GM23338 (cell line): ENCODE results near the gene ZKSCAN2. TPM values are rescaled to one million over a fixed set of nuclear protein-coding genes. Genes with fewer than 3 reads are reported as not detected.

Experiments
- CREB1 ChIP-seq: fragments of 250-450 bp; sonication (Bioruptor Pico); IDR thresholded peaks from 2 replicates; pipeline ENCODE4 v1.5.0; 2020; ENCODE audit warnings: low read depth, mild to moderate bottlenecking, moderate library complexity
- NANOG ChIP-seq: IDR thresholded peaks from 2 replicates; pipeline ENCODE4 v1.6.1; 2016; ENCODE audit warnings: antibody characterized with exemption, borderline replicate concordance
- ZNF114 ChIP-seq: fragments of 250-450 bp; sonication (Bioruptor Pico); IDR thresholded peaks from 2 replicates; pipeline ENCODE4 v1.5.0; 2020; ENCODE audit warnings: mild to moderate bottlenecking, moderate library complexity
- polyA plus RNA-seq: library from polyadenylated mRNA; unstranded; fragments of >200 nt; fragmentation: Nextera tagmentation; extraction: Ambion mirVana; gene quantifications from 2 replicates; pipeline ENCODE4 v1.2.1, GENCODE V29; 2016
- total RNA-seq: library from RNA; depleted of rRNA; stranded (reverse); fragments of >200 nt; shearing (Covaris generic); gene quantifications from 2 replicates; pipeline ENCODE4 v1.2.3, GENCODE V29; 2014
- TF ChIP-seq, protein P1 (sequence below): fragments of 250-450 bp; sonication (Bioruptor Pico); IDR thresholded peaks from 2 replicates; pipeline ENCODE4 v1.5.0; 2020; ENCODE audit warnings: mild to moderate bottlenecking, moderate library complexity
- TF ChIP-seq, protein P2 (sequence below), 2 experiments: fragments of 200-600 bp in 1 of 2; sonication (generic) in 1 of 2; conservative IDR thresholded peaks; 2 replicates each; pipeline versions ENCODE4 v1.5.1 to v1.6.1; 2016 to 2017; ENCODE audit warnings: antibody characterized with exemption in 2 of 2, low read depth in 2 of 2, mild to moderate bottlenecking in 2 of 2, moderate library complexity in 1 of 2
- TF ChIP-seq, protein P3 (sequence below): IDR thresholded peaks from one replicate; pipeline ENCODE4 v1.6.1; 2018; ENCODE audit warnings: antibody characterized with exemption; ENCODE audit not compliant: unreplicated experiment

ZKSCAN2 gene
- total and polyA plus RNA-seq, 2 experiments from 2014 or later, result 2.0 to 8.8 TPM

DNA sequence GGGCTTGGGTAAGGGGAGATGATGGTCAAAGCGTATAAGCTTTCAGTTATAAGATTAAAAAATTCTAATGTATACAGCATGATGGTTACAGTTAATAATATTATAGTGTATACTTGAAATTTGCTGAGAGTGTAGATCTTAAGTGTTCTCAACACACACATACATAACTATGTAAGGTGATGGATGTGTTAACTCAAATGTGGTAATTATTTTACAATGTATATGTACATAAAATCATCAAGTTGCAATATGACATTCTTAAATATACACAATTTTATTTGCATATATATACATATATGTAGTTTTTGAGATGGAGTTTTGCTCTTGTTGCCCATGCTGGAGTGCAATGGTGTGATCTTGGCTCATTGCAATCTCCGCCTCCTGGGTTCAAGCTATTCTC is 7.2 kb downstream of the ZKSCAN2 start (continued):
- TF ChIP-seq, protein P1, sequence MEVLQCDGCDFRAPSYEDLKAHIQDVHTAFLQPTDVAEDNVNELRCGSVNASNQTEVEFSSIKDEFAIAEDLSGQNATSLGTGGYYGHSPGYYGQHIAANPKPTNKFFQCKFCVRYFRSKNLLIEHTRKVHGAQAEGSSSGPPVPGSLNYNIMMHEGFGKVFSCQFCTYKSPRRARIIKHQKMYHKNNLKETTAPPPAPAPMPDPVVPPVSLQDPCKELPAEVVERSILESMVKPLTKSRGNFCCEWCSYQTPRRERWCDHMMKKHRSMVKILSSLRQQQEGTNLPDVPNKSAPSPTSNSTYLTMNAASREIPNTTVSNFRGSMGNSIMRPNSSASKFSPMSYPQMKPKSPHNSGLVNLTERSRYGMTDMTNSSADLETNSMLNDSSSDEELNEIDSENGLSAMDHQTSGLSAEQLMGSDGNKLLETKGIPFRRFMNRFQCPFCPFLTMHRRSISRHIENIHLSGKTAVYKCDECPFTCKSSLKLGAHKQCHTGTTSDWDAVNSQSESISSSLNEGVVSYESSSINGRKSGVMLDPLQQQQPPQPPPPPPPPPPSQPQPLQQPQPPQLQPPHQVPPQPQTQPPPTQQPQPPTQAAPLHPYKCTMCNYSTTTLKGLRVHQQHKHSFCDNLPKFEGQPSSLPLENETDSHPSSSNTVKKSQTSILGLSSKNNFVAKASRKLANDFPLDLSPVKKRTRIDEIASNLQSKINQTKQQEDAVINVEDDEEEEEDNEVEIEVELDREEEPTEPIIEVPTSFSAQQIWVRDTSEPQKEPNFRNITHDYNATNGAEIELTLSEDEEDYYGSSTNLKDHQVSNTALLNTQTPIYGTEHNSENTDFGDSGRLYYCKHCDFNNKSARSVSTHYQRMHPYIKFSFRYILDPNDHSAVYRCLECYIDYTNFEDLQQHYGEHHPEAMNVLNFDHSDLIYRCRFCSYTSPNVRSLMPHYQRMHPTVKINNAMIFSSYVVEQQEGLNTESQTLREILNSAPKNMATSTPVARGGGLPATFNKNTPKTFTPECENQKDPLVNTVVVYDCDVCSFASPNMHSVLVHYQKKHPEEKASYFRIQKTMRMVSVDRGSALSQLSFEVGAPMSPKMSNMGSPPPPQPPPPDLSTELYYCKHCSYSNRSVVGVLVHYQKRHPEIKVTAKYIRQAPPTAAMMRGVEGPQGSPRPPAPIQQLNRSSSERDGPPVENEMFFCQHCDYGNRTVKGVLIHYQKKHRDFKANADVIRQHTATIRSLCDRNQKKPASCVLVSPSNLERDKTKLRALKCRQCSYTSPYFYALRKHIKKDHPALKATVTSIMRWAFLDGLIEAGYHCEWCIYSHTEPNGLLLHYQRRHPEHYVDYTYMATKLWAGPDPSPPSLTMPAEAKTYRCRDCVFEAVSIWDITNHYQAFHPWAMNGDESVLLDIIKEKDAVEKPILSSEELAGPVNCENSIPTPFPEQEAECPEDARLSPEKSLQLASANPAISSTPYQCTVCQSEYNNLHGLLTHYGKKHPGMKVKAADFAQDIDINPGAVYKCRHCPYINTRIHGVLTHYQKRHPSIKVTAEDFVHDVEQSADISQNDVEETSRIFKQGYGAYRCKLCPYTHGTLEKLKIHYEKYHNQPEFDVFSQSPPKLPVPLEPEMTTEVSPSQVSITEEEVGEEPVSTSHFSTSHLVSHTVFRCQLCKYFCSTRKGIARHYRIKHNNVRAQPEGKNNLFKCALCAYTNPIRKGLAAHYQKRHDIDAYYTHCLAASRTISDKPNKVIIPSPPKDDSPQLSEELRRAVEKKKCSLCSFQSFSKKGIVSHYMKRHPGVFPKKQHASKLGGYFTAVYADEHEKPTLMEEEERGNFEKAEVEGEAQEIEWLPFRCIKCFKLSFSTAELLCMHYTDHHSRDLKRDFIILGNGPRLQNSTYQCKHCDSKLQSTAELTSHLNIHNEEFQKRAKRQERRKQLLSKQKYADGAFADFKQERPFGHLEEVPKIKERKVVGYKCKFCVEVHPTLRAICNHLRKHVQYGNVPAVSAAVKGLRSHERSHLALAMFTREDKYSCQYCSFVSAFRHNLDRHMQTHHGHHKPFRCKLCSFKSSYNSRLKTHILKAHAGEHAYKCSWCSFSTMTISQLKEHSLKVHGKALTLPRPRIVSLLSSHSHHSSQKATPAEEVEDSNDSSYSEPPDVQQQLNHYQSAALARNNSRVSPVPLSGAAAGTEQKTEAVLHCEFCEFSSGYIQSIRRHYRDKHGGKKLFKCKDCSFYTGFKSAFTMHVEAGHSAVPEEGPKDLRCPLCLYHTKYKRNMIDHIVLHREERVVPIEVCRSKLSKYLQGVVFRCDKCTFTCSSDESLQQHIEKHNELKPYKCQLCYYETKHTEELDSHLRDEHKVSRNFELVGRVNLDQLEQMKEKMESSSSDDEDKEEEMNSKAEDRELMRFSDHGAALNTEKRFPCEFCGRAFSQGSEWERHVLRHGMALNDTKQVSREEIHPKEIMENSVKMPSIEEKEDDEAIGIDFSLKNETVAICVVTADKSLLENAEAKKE (CRISPR knock-in tag), result no peak
- TF ChIP-seq, protein P2, sequence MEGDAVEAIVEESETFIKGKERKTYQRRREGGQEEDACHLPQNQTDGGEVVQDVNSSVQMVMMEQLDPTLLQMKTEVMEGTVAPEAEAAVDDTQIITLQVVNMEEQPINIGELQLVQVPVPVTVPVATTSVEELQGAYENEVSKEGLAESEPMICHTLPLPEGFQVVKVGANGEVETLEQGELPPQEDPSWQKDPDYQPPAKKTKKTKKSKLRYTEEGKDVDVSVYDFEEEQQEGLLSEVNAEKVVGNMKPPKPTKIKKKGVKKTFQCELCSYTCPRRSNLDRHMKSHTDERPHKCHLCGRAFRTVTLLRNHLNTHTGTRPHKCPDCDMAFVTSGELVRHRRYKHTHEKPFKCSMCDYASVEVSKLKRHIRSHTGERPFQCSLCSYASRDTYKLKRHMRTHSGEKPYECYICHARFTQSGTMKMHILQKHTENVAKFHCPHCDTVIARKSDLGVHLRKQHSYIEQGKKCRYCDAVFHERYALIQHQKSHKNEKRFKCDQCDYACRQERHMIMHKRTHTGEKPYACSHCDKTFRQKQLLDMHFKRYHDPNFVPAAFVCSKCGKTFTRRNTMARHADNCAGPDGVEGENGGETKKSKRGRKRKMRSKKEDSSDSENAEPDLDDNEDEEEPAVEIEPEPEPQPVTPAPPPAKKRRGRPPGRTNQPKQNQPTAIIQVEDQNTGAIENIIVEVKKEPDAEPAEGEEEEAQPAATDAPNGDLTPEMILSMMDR (conservative IDR thresholded peaks at IDR 0.05; ENCODE audit: low read depth in 2 of 2), result no peak
- TF ChIP-seq, protein P3, sequence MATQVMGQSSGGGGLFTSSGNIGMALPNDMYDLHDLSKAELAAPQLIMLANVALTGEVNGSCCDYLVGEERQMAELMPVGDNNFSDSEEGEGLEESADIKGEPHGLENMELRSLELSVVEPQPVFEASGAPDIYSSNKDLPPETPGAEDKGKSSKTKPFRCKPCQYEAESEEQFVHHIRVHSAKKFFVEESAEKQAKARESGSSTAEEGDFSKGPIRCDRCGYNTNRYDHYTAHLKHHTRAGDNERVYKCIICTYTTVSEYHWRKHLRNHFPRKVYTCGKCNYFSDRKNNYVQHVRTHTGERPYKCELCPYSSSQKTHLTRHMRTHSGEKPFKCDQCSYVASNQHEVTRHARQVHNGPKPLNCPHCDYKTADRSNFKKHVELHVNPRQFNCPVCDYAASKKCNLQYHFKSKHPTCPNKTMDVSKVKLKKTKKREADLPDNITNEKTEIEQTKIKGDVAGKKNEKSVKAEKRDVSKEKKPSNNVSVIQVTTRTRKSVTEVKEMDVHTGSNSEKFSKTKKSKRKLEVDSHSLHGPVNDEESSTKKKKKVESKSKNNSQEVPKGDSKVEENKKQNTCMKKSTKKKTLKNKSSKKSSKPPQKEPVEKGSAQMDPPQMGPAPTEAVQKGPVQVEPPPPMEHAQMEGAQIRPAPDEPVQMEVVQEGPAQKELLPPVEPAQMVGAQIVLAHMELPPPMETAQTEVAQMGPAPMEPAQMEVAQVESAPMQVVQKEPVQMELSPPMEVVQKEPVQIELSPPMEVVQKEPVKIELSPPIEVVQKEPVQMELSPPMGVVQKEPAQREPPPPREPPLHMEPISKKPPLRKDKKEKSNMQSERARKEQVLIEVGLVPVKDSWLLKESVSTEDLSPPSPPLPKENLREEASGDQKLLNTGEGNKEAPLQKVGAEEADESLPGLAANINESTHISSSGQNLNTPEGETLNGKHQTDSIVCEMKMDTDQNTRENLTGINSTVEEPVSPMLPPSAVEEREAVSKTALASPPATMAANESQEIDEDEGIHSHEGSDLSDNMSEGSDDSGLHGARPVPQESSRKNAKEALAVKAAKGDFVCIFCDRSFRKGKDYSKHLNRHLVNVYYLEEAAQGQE, result no peak
- TF ChIP-seq NANOG, result no peak
- no peak for TF ChIP-seq ZNF114
- TF ChIP-seq CREB1 (CRISPR knock-in tag), result no peak
